ENCODE data around the gene PAIP2B. TPM values are rescaled to one million over a fixed set of nuclear protein-coding genes. Genes with fewer than 3 reads are reported as not detected.

Gene PAIP2B
- total and polyA plus RNA-seq, 10 of the 15 experiments (the other 5 are each of a cell fraction or from before 2014, with no cell fraction given): 0.06 to 0.79 (median 0.32) TPM

DNA sequence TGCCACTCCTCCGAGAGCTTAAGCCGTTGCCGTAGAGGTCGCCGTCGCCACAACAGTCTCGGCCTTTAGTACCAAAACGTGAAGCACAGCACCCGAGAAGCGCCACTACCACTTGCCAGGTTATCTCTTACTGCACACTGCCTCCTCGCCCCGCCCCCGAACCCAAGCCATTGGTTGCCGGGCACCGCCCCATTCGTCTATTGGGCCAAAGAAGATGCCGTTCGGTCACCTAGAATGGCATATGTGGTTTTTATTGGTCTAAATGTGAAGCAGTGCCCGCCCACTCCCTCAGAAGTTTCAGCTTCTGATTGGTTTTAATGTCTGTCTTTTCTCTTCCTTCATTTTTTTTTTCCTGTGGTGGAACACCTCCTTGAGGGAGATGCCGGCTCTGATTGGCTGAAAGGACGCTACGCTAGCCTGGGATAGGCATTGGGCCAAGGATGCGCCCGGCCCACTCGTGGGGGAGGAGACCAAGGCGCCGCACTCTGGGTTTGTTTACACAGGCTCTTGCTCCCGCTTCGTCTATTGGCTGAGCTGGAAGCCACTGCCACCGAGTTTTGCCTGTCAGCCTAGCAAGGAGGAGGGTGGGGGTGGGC, at the start of gene PAIP2B (continued):
- TF ChIP-seq, protein P1, sequence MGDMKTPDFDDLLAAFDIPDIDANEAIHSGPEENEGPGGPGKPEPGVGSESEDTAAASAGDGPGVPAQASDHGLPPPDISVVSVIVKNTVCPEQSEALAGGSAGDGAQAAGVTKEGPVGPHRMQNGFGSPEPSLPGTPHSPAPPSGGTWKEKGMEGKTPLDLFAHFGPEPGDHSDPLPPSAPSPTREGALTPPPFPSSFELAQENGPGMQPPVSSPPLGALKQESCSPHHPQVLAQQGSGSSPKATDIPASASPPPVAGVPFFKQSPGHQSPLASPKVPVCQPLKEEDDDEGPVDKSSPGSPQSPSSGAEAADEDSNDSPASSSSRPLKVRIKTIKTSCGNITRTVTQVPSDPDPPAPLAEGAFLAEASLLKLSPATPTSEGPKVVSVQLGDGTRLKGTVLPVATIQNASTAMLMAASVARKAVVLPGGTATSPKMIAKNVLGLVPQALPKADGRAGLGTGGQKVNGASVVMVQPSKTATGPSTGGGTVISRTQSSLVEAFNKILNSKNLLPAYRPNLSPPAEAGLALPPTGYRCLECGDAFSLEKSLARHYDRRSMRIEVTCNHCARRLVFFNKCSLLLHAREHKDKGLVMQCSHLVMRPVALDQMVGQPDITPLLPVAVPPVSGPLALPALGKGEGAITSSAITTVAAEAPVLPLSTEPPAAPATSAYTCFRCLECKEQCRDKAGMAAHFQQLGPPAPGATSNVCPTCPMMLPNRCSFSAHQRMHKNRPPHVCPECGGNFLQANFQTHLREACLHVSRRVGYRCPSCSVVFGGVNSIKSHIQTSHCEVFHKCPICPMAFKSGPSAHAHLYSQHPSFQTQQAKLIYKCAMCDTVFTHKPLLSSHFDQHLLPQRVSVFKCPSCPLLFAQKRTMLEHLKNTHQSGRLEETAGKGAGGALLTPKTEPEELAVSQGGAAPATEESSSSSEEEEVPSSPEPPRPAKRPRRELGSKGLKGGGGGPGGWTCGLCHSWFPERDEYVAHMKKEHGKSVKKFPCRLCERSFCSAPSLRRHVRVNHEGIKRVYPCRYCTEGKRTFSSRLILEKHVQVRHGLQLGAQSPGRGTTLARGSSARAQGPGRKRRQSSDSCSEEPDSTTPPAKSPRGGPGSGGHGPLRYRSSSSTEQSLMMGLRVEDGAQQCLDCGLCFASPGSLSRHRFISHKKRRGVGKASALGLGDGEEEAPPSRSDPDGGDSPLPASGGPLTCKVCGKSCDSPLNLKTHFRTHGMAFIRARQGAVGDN (IDR thresholded peaks at IDR 0.05): no peak
- TF ChIP-seq ZNF384 (IDR thresholded peaks at IDR 0.05; ENCODE audit: borderline replicate concordance, low read depth, low read length): peak; percentile 99
- TF ChIP-seq CEBPB (IDR thresholded peaks at IDR 0.05; ENCODE audit: borderline replicate concordance in 1 of 2, low read depth in 2 of 2, low read length in 2 of 2): no peak
- no peak for TF ChIP-seq SREBF1 (IDR thresholded peaks at IDR 0.05; ENCODE audit: low read length)
- TF ChIP-seq EZH2 (IDR thresholded peaks at IDR 0.05; ENCODE audit: borderline replicate concordance, control insufficient read depth, low read depth, low read length): no peak
- no peak for TF ChIP-seq HDAC2 (IDR thresholded peaks at IDR 0.05)
- TF ChIP-seq, protein P2, sequence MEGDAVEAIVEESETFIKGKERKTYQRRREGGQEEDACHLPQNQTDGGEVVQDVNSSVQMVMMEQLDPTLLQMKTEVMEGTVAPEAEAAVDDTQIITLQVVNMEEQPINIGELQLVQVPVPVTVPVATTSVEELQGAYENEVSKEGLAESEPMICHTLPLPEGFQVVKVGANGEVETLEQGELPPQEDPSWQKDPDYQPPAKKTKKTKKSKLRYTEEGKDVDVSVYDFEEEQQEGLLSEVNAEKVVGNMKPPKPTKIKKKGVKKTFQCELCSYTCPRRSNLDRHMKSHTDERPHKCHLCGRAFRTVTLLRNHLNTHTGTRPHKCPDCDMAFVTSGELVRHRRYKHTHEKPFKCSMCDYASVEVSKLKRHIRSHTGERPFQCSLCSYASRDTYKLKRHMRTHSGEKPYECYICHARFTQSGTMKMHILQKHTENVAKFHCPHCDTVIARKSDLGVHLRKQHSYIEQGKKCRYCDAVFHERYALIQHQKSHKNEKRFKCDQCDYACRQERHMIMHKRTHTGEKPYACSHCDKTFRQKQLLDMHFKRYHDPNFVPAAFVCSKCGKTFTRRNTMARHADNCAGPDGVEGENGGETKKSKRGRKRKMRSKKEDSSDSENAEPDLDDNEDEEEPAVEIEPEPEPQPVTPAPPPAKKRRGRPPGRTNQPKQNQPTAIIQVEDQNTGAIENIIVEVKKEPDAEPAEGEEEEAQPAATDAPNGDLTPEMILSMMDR (IDR thresholded peaks at IDR 0.05 in 2 of 3, conservative IDR thresholded peaks at IDR 0.05 in 1 of 3; ENCODE audit: control insufficient read depth in 2 of 3, extremely low read depth in 1 of 3, insufficient read depth in 1 of 3, low read depth in 3 of 3, low read length in 3 of 3): no peak
- no peak for TF ChIP-seq SMARCA5 (IDR thresholded peaks at IDR 0.05)
- TF ChIP-seq POU2F2 (IDR thresholded peaks at IDR 0.05; ENCODE audit: borderline replicate concordance, low read depth, low read length): no peak
- TF ChIP-seq POLR2AphosphoS5 (IDR thresholded peaks at IDR 0.05; ENCODE audit: low read length): 0 out of 2 replicates have a peak, but pooled peaks have one; percentile 32
- TF ChIP-seq MLLT1 (IDR thresholded peaks at IDR 0.05): no peak
- TF ChIP-seq RB1 (IDR thresholded peaks at IDR 0.05; ENCODE audit: borderline replicate concordance): no peak
- TF ChIP-seq, protein P3, sequence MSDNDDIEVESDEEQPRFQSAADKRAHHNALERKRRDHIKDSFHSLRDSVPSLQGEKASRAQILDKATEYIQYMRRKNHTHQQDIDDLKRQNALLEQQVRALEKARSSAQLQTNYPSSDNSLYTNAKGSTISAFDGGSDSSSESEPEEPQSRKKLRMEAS (IDR thresholded peaks at IDR 0.05; ENCODE audit: low read depth, low read length): no peak
- TF ChIP-seq RUNX3 (IDR thresholded peaks at IDR 0.05; ENCODE audit: low read length): peak; percentile 63; the same call in 1 of the 2 replicates
- TF ChIP-seq RELB (IDR thresholded peaks at IDR 0.05; ENCODE audit: low read depth): no peak
- peak; percentile 88 for TF ChIP-seq PBX3 (IDR thresholded peaks at IDR 0.05; ENCODE audit: insufficient replicate concordance, low read depth, low read length)
- no peak for TF ChIP-seq TCF7 (IDR thresholded peaks at IDR 0.05; ENCODE audit: borderline replicate concordance)
- no peak for TF ChIP-seq ZNF217 (IDR thresholded peaks at IDR 0.05)
- TF ChIP-seq DPF2 (IDR thresholded peaks at IDR 0.05): no peak
